ENCODE results near the gene ZBED4. TPM values are rescaled to one million over a fixed set of nuclear protein-coding genes. Genes with fewer than 3 reads are reported as not detected.

ZBED4 gene
- total RNA-seq, 4 donors from 2014 or later, result 11.9 to 19.4 (median 18.2) TPM

DNA sequence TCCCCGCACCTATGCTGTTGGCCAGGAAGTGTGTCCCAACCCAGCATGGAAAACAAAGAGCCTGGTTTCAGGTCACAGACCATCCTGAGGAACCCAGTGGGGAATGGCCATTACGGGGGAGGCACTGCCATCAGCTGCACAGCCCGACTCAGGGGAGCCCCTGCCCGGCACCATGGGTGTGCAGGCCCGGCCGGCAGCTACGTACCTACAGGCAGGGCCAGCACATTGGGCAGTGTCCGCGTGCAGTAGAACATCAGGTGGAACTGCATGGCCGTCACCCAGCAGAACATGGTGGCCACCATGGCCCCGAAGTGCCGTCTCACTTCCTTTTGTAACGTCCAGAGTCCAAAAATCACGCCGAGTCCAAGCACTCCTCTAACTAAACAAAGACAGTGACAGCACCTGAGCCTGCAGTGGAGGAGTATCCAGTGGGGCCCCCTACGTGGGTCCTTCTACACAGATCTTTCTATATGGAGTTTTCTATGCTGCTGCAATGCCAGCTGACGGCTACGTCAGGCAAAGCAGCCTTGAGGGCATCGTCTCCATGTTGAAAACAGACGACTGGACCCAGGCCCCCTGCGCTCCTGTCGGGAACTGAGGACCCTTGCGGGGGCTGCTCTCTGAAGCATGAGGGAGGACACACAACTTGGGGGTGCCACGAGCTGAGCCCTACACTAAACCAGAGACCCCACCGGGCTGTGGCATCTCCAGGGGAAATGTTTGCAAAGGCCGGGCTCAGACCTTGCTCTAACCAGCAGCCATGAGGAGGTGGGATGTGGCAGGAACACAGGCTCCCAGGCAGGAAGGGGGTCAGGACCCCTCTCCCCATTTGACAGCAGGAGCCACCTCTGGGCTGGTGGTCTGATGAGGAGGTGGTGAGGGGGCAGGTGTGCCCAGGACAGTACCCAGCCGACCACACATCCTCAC is 56.8 kb downstream of the ZBED4 start:
- H3K27me3 ChIP-seq, result no peaks in the 10 kb centered on the region
- no peaks in the 10 kb centered on the region for H3K4me1 ChIP-seq
- no peaks in the 10 kb centered on the region for H3K9me3 ChIP-seq
- 92% methylated on average over 22 of the region's 27 CpGs for WGBS
- no peak for DNase-seq (ENCODE audit: low spot score in 2 of 2)
- TF ChIP-seq, protein P1, sequence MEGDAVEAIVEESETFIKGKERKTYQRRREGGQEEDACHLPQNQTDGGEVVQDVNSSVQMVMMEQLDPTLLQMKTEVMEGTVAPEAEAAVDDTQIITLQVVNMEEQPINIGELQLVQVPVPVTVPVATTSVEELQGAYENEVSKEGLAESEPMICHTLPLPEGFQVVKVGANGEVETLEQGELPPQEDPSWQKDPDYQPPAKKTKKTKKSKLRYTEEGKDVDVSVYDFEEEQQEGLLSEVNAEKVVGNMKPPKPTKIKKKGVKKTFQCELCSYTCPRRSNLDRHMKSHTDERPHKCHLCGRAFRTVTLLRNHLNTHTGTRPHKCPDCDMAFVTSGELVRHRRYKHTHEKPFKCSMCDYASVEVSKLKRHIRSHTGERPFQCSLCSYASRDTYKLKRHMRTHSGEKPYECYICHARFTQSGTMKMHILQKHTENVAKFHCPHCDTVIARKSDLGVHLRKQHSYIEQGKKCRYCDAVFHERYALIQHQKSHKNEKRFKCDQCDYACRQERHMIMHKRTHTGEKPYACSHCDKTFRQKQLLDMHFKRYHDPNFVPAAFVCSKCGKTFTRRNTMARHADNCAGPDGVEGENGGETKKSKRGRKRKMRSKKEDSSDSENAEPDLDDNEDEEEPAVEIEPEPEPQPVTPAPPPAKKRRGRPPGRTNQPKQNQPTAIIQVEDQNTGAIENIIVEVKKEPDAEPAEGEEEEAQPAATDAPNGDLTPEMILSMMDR (IDR thresholded peaks at IDR 0.05), result no peak
- no peak for TF ChIP-seq EP300 (IDR thresholded peaks at IDR 0.05)
- TF ChIP-seq POLR2A (IDR thresholded peaks at IDR 0.05), result no peak
- TF ChIP-seq POLR2AphosphoS5 (IDR thresholded peaks at IDR 0.05), result no peak
- peaks cover 66% of the 10 kb centered on the region for H3K36me3 ChIP-seq
- H3K27ac ChIP-seq, result no peak overlapping the region
- no peak overlapping the region for H3K4me3 ChIP-seq

GRCh38 chr22:49911881-49912625 is 58.4 kb downstream of the ZBED4 start:
- DNase-seq (ENCODE audit: low spot score in 2 of 2), result no peak
- H3K27me3 ChIP-seq, result no peaks in the 10 kb centered on the region
- H3K36me3 ChIP-seq, result peaks cover 53% of the 10 kb centered on the region

DNA sequence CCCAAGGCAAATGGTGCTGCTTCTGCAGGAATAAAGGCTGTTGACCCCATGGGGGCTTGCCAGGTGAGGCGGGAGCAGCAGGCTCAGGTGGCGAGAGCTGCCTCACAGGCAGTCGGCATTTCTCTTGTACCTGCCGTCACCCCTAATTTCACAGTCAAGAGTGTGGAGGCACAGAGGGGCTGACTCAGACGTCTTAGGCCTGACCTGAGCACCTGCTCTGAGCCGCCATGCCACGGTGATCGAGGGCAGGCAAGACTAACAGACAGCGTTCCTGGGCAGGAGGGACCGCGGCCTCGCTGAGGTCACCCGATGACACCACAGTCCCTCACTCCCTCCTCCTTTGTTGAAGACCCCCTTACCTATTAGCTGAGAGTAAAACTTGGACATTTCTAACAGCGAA is 59.4 kb downstream of the ZBED4 start:
- Histone ChIP-seq H3K27me3 (no peaks in the 10 kb centered on the region), H3K9me3 (no peaks in the 10 kb centered on the region), H3K36me3 (peaks cover 44% of the 10 kb centered on the region), H3K27ac (no peak overlapping the region), H3K4me3 (no peak overlapping the region), H3K4me1 (peaks cover 10% of the 10 kb centered on the region)
- DNase-seq (ENCODE audit: low spot score in 2 of 2), result no peak
- no peak for TF ChIP-seq POLR2A (IDR thresholded peaks at IDR 0.05)
- no peak for TF ChIP-seq EP300 (IDR thresholded peaks at IDR 0.05)
- TF ChIP-seq, protein P1 (IDR thresholded peaks at IDR 0.05), result no peak
- TF ChIP-seq POLR2AphosphoS5 (IDR thresholded peaks at IDR 0.05), result no peak
- 97% methylated on average over 14 of the region's 14 CpGs for WGBS

More at GRCh38 chr22:49911881-49912625, 58.4 kb downstream of the ZBED4 start:
- Histone ChIP-seq H3K4me3 (no peak overlapping the region), H3K9me3 (no peaks in the 10 kb centered on the region), H3K27ac (no peak overlapping the region), H3K4me1 (peaks cover 1% of the 10 kb centered on the region)
- TF ChIP-seq EP300 (IDR thresholded peaks at IDR 0.05) (no peak), POLR2AphosphoS5 (IDR thresholded peaks at IDR 0.05) (no peak), POLR2A (IDR thresholded peaks at IDR 0.05) (no peak)
- TF ChIP-seq, protein P1 (IDR thresholded peaks at IDR 0.05), result no peak
- WGBS, result 92% methylated on average over 29 of the region's 30 CpGs

DNA sequence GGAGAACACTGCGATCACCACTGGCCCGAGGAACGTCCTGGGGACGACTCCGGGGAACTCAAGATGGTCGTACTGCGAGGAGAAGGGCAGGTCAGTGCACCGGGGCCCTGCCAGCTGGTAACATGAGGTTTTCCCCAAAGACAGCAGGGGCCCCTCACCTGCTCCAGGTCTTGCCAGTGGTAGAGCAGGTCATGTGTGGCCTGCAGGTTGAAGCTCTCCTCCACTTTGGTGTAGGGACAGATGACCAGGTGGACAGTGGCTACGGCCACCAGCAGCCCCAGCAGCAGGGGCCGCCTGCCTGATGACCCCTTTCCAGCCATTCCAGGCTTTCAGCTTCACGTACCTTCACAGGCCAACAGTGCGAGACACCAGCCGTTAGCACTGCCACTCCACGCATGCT is 59.8 kb downstream of the ZBED4 start:
- 98% methylated on average over 14 of the region's 14 CpGs for WGBS
- Histone ChIP-seq H3K4me3 (no peak overlapping the region), H3K9me3 (no peaks in the 10 kb centered on the region), H3K27me3 (no peaks in the 10 kb centered on the region), H3K36me3 (peaks cover 42% of the 10 kb centered on the region), H3K4me1 (peaks cover 10% of the 10 kb centered on the region), H3K27ac (no peak overlapping the region)
- DNase-seq (ENCODE audit: low spot score in 2 of 2), result no peak
- TF ChIP-seq POLR2A (IDR thresholded peaks at IDR 0.05) (no peak), EP300 (IDR thresholded peaks at IDR 0.05) (no peak), POLR2AphosphoS5 (IDR thresholded peaks at IDR 0.05) (no peak)
- TF ChIP-seq, protein P1 (IDR thresholded peaks at IDR 0.05), result no peak

GRCh38 chr22:49914256-49914655 is 60.6 kb downstream of the ZBED4 start:
- Histone ChIP-seq H3K27ac (no peak overlapping the region), H3K36me3 (peaks cover 37% of the 10 kb centered on the region), H3K4me1 (peaks cover 17% of the 10 kb centered on the region), H3K9me3 (no peaks in the 10 kb centered on the region), H3K4me3 (no peak overlapping the region), H3K27me3 (no peaks in the 10 kb centered on the region)
- 91% methylated on average over 12 of the region's 12 CpGs for WGBS
- DNase-seq (ENCODE audit: low spot score in 2 of 2), result no peak
- TF ChIP-seq POLR2A (IDR thresholded peaks at IDR 0.05), result no peak
- TF ChIP-seq POLR2AphosphoS5 (IDR thresholded peaks at IDR 0.05), result no peak
- no peak for TF ChIP-seq EP300 (IDR thresholded peaks at IDR 0.05)
- TF ChIP-seq, protein P1 (IDR thresholded peaks at IDR 0.05), result no peak
